ENCODE measurements around the gene BANF2.

BANF2 gene

GRCh38 chr20:17735959-17736621 lies 36.3 kb downstream of the BANF2 start:
- DNase-seq = no peak

- DNase-seq = no peak
Observed at GRCh38 chr20:17738154-17738553, 38.4 kb downstream of the BANF2 start.

GRCh38 chr20:17741220-17741619 lies 41.5 kb downstream of the BANF2 start:
- DNase-seq = no peak

- DNase-seq = no peak
Observed at GRCh38 chr20:17742731-17743130, 43.0 kb downstream of the BANF2 start.

- DNase-seq = no peak
Observed at GRCh38 chr20:17743677-17744076, 43.9 kb downstream of the BANF2 start.

DNA sequence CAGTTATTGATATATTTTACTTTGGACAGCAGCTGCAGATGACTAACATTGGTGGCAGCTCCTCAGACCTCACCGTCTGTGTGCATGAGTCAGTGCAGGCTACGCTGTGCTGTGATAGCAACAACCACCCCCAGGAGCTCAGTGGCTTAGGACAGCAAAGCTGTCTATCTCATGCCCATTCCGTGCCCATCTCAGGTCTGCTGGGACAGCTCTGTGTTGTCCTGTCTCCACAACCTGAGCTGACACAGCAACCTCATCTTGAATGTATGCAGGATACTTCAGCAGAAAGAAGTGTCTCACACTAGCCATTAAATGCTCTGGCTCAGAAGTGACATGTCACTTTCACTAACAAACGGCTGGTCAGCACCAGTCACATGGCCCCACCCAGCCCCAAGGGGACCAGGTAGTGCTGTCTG lies 47.7 kb downstream of the BANF2 start:
- no peak for DNase-seq

- DNase-seq = no peak
Observed at GRCh38 chr20:17748279-17748678, 48.5 kb downstream of the BANF2 start.

DNA sequence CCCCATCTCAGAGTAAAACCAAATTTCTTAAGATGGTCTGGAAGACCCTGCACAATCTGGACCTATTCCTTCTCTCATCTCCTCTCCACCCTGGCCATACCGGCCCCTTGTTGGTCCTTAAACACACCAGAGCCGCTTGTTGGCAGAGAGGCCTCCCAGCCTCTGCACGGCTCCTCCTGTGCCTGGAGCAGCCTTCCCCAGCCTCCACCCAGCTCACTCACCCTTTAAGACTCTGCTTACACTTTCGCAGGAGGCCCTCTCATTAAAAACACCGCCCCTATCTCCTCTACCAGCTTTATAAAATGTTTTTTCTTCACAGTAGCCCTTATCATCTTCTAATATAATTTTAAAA lies 49.8 kb downstream of the BANF2 start:
- no peak for DNase-seq

- DNase-seq = no peak
Observed at GRCh38 chr20:17749978-17750721, 50.4 kb downstream of the BANF2 start.

DNA sequence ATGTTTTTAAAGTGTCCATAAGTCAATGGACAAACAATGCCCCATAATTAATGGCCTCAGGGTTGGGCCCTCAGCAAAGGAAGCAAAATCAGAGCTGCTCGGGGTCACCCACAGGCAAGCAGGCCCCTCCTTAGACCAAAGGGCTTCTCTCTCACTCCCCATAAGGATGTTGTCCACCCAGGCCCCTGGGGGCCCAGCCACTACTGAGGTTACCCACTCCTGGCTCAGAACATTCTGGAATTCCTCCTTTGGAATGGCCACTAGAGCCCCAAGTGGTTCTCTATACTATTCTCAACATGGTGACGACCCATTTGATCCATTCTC lies 50.9 kb downstream of the BANF2 start:
- DNase-seq = no peak

DNA sequence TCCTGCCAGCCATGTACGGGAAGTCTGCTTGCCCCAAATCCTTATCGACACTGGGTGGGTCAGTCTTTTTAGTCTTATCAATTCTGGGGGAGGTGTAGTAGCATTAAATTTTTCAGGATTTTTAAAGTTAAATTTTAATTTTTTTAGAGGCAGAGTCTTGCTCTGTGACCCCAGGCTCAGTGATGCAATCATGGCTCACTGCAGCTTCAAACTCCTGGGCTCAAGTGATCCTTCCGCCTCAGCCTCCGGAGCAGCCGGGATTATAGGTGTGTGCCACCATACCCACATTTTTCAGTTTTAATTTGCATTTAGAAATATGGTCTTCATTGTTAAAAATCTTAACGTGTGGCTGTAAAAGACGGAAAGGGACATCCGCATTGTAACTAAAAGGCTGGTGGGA lies 51.9 kb downstream of the BANF2 start:
- no peak for DNase-seq

- no peak for DNase-seq
Observed at GRCh38 chr20:17752459-17752858, 52.7 kb downstream of the BANF2 start.

DNA sequence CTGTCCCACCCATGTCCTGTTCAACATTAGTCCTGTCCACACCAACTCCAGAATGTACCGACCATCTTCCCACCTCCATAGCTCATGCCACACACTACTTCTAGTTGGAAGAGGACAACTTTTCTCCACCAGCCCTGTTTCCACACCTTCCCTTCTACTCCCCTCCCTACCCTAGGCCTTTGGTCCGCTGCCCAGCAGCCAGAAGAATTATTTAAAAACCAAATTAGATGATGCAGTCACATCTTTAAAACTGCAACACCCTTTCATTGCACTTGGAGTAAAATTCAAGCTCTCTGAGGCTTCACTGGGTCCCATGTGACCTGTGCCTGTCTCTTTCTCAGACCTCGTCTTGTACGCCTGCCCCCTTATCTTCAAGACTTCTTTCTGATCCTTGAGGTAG lies 53.8 kb downstream of the BANF2 start:
- DNase-seq = no peak

DNA sequence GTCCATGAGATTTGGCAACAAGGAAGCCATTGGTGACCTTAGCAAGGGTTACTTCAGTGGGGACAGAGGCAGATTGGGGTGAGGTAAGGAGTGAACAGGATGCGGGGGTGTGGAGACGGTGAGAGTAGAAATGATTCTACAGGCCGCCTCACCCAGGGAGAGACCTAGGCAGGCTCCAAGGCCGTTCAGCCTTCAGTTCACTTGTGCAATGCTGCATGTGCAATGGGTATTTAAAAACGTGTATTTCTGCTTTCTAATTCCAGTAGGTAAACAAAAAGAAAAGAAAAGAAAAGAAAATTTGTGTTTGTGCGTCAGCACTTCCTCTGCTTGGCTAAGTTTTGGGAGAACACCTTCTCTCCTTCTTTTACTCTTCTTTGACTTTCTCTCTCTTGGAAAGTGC lies 56.8 kb downstream of the BANF2 start:
- no peak for DNase-seq

DNA sequence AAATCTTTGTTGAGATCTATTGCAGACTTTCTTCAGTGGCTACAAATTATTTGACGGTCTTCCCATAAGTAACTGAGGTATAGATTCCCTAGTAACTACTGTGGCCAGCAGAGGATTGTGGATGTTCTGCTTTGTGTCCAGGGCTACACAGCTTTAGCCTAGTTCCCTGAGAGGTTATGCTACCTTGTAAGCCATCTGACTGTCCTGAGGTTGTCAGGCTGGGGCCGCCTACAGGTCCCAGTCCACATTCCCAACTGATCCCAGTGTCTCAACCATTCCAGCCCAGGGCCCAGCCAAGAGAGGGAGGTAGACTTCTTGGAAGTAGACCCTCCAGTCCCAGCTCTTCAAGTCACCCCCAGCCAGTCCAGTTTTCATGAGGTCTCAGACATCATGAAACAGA lies 57.7 kb downstream of the BANF2 start:
- DNase-seq = no peak

GRCh38 chr20:17758010-17758409 lies 58.2 kb downstream of the BANF2 start:
- no peak for DNase-seq

DNA sequence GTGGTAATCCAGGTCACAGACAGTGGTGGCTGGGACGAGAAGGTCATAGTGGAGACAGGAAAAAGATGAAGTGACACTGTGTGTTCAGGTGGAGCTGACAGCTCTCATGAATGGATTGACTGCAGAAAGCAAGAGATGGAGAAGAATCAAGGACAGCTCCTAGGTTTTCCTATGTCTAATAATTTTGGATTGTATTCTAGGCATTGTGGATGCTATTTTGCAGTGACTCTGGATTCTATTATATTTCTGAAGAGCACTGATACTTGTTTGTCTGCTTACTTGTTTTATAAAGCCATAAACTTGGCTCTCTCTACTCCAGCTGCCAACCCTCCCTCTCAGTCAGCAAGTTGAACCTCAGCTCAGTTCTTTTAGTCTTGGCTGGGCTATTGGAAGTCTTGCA lies 58.7 kb downstream of the BANF2 start:
- DNase-seq = no peak

- DNase-seq = no peak
Observed at GRCh38 chr20:17759449-17759848, 59.7 kb downstream of the BANF2 start.

- no peak for DNase-seq
Observed at GRCh38 chr20:17761604-17762003, 61.8 kb downstream of the BANF2 start.

GRCh38 chr20:17762243-17762872 lies 62.6 kb downstream of the BANF2 start:
- DNase-seq = no peak

DNA sequence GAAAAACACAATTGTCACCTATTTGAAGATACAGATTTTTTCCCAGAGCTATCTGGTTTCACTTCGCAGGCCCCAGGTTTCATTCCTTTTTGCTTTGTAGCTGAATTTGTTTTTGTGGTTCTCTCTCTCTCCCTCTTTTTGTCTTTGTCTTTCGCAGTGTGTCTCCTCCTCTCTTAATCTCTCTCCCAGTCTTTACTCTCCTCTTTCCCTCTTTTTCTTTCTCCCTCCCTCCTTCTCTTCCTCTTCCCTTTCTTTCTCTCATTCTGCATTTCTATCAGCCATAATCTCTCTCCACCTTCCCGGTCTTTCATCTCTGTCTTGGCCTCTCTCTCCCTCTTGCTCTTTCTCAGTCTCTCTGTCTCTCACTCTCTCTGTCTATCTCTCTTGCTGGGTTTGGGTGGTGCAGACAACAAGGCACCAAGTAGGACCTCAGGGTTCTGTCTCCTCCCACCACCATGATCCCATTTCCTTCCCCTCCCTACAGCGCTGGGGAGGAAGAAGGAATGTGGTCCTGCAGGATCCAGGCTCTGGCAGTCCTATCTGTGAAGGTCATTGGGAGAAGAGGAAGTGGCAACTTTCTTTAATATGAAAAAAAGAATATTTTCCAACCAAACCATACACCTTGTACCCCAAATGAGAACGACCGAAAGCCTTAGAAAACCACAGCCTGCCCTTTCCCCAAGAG lies 63.2 kb downstream of the BANF2 start:
- DNase-seq = no peak

- DNase-seq = no peak
Observed at GRCh38 chr20:17765017-17765416, 65.3 kb downstream of the BANF2 start.

DNA sequence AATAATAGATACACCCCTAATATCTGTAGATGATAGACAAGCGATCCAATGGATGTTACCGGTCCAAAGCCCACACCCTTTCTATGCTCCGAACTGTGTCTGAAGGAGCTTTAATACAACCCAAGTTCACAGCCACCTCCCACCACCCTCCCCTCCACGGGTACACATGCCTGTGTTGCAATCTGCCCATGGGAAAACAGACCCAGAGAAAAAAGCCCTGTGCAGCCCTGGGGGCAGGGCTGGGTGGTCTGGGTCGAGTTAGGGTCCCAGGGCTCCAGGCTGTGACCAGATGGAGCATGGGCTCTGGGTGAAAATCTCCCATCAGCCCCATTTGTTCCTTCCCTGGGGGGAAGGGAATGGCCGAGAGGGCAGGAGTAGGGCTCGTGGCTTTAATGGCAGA lies 65.8 kb downstream of the BANF2 start:
- no peak for DNase-seq

GRCh38 chr20:17766226-17766625 lies 66.5 kb downstream of the BANF2 start:
- DNase-seq = no peak
